ENCODE data around the gene TSPAN4. TPM values are rescaled to one million over a fixed set of nuclear protein-coding genes. Genes with fewer than 3 reads are reported as not detected.

Gene TSPAN4
- total RNA-seq, 1 donor from 2014 or later = 50.8 TPM

DNA sequence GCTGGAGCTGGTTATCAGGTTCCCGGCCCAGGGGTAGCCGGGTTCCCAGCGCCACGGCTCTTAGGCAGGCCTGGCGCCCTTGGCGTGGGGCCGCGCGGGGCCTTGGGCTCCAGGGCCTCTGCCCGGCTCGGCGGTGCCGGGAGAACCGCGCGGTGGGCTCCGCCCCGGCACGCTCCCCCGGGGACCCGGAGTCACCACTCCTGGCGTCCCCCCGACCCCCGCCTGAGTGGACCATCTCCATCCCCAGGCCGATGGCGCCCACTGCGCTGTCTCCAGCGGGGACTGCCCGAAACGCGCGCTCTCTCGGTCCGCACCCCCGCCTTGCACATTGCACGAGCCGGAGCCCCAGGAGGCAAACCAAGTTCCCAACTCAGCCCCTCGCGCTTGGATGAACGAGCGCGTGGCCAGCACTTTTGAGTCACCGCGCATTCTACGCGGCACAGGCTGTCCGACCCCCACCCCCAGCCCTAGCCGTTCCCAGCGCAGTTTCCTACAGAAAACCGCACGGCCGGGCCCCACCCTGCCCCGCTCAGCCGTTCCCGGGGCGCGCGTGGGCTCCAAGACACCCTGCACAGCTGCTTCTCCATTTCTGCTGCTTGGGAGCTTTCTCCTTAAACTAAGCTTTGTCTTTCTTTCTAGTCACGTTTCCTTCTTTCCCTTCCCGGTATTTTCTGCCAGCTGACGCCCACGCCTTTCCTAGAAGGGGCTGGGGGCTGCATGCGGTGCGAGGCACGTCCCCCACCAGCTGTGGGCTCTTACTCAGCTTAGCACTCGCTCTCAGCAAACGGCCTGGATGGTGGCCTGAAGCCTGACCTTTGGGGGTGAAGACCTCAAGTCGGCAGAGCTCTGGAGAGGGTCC lies 68.6 kb downstream of the TSPAN4 start:
- no peaks in the 10 kb centered on the region for H3K27me3 ChIP-seq (ENCODE audit: control insufficient read depth, insufficient read depth, low read length)
- H3K4me3 ChIP-seq (ENCODE audit: low read depth, low read length) = peak overlapping the region; percentile 98
- DNase-seq (ENCODE audit: low read depth) (peak; percentile 25), FAIRE-seq (no peak)
- peaks cover 6% of the 10 kb centered on the region for H3K36me3 ChIP-seq (ENCODE audit: control insufficient read depth, insufficient read depth, low read length)
- TF ChIP-seq, protein P1, sequence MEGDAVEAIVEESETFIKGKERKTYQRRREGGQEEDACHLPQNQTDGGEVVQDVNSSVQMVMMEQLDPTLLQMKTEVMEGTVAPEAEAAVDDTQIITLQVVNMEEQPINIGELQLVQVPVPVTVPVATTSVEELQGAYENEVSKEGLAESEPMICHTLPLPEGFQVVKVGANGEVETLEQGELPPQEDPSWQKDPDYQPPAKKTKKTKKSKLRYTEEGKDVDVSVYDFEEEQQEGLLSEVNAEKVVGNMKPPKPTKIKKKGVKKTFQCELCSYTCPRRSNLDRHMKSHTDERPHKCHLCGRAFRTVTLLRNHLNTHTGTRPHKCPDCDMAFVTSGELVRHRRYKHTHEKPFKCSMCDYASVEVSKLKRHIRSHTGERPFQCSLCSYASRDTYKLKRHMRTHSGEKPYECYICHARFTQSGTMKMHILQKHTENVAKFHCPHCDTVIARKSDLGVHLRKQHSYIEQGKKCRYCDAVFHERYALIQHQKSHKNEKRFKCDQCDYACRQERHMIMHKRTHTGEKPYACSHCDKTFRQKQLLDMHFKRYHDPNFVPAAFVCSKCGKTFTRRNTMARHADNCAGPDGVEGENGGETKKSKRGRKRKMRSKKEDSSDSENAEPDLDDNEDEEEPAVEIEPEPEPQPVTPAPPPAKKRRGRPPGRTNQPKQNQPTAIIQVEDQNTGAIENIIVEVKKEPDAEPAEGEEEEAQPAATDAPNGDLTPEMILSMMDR (IDR thresholded peaks at IDR 0.05; ENCODE audit: insufficient read depth, low read length, severe bottlenecking) = no peak

DNA sequence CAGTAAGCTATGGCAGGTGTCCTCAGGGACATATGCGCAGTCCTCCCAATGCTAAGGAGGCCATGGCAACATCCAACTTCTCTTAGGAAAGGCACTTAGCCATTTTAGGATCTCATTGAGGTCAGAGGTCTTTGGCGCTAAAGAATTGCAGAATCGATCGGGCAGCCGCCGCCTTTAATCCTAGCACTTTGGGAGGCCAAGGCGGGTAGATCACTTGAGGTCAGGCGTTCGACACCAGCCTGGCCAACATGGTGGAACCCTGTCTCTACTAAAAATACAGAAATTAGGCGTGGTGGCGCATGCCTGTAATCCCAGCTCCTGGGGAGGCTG lies 69.2 kb downstream of the TSPAN4 start:
- FAIRE-seq = no peak
- H3K4me3 ChIP-seq (ENCODE audit: low read depth, low read length) = no peak overlapping the region

DNA sequence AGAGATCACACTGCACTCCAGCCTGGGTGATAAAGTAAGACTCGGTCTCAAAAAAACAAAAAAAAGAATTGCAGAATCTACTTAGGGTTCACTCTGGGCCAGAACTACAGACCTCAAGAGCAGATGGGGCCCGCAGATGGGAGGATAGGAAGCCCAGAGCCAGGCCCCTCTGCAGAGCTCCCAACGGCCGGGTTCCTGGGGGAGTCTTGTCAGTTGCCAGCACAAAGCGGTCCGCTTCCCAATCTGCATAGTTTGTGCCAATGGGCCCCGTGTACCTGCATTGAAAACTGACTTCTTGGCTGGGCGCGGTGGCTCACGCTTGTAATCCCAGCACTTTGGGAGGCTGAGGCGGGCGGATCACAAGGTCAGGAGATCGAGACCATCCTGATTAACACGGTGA lies 69.6 kb downstream of the TSPAN4 start:
- FAIRE-seq (no peak), DNase-seq (ENCODE audit: low read depth) (no peak)
- TF ChIP-seq, protein P1 (IDR thresholded peaks at IDR 0.05; ENCODE audit: insufficient read depth, low read length, severe bottlenecking) = no peak
- H3K36me3 ChIP-seq (ENCODE audit: control insufficient read depth, insufficient read depth, low read length) = peaks cover 6% of the 10 kb centered on the region
- H3K27me3 ChIP-seq (ENCODE audit: control insufficient read depth, insufficient read depth, low read length) = no peaks in the 10 kb centered on the region
- H3K4me3 ChIP-seq (ENCODE audit: low read depth, low read length) = no peak overlapping the region

More for the DNA sequence above, 69.2 kb downstream of the TSPAN4 start:
- TF ChIP-seq, protein P1 (IDR thresholded peaks at IDR 0.05; ENCODE audit: insufficient read depth, low read length, severe bottlenecking) = no peak
- Histone ChIP-seq H3K36me3 (ENCODE audit: control insufficient read depth, insufficient read depth, low read length) (peaks cover 6% of the 10 kb centered on the region), H3K27me3 (ENCODE audit: control insufficient read depth, insufficient read depth, low read length) (no peaks in the 10 kb centered on the region)
- no peak for DNase-seq (ENCODE audit: low read depth)

DNA sequence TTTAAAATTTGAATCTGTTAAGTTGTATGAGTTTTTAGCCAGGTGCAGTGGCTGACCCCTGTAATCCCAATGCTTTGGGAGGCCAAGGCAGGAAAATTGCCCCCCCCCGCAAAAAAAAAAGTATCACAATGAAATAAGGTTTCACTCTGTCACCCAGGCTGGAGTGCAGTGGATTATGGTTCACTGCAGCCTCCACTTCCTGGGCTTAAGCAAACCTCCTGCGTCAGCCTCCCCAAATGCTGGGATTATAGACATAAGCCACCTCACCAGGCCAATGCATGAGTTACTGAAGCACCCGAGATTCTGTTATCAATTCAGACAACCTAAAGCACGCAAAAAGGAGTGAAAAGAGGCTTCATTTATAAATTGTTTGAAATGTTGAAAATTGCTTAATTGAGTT lies 70.4 kb downstream of the TSPAN4 start:
- FAIRE-seq = no peak
- Histone ChIP-seq H3K36me3 (ENCODE audit: control insufficient read depth, insufficient read depth, low read length) (peaks cover 6% of the 10 kb centered on the region), H3K4me3 (ENCODE audit: low read depth, low read length) (no peak overlapping the region), H3K27me3 (ENCODE audit: control insufficient read depth, insufficient read depth, low read length) (no peaks in the 10 kb centered on the region)
- DNase-seq (ENCODE audit: low read depth) = no peak
- TF ChIP-seq, protein P1 (IDR thresholded peaks at IDR 0.05; ENCODE audit: insufficient read depth, low read length, severe bottlenecking) = no peak

DNA sequence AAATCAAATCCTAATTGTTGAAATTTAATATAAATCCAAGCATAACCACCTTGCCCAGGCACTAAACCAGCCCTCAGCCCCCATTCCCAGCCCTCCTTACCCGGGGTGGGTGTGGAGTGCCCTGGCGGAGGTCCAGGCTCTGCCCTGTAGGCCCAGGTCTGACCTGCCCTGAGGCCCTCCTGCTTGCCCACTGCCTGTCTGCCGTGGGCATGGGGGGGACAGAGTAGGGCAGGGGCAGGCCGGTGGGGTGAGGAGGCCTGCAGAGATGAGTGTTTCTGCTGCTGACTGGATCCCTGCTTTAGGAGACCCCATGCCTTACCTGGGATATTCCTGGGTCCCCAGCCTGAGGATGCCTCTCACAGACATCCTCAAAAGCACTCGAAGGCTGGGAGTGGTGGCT lies 71.6 kb downstream of the TSPAN4 start:
- TF ChIP-seq, protein P1 (IDR thresholded peaks at IDR 0.05; ENCODE audit: insufficient read depth, low read length, severe bottlenecking) = no peak
- no peak for DNase-seq (ENCODE audit: low read depth)
- no peaks in the 10 kb centered on the region for H3K27me3 ChIP-seq (ENCODE audit: control insufficient read depth, insufficient read depth, low read length)
- H3K36me3 ChIP-seq (ENCODE audit: control insufficient read depth, insufficient read depth, low read length) = peaks cover 1% of the 10 kb centered on the region
- no peak for FAIRE-seq
- no peak overlapping the region for H3K4me3 ChIP-seq (ENCODE audit: low read depth, low read length)
